Adrenal gland (tissue), 5 donors: ENCODE results near the gene ALDH1A1.

Source experiments
- CTCF ChIP-seq, 6 experiments: fragments of 450-650 bp in 4 of 6; fragments of 200-600 bp in 2 of 6; sonication (generic) in 1 of 6; IDR thresholded peaks; 1 replicate in 5 of 6; 2 replicates in 1 of 6; pipeline versions ENCODE4 v1.5.1 to v1.8.0; 2016 to 2021; ENCODE audit warnings: antibody characterized with exemption in 6 of 6, mild to moderate bottlenecking in 2 of 6, moderate library complexity in 1 of 6
- POLR2A ChIP-seq, 2 donors: fragments of 450-650 bp; IDR thresholded peaks; one replicate each; pipeline ENCODE4 v1.6.1; 2017; ENCODE audit warnings: antibody characterized with exemption in 2 of 2, mild to moderate bottlenecking in 2 of 2, moderate library complexity in 1 of 2
- donor health status: DM: no; HTN: no; CAD: no.

- TF ChIP-seq CTCF (IDR thresholded peaks at IDR 0.05): no peak
- no peak for TF ChIP-seq POLR2A (IDR thresholded peaks at IDR 0.05)
Measured at GRCh38 chr9:72996114-72996513, 43.3 kb upstream of the ALDH1A1 start.
